GM21526 (cell line): ENCODE measurements around the gene HLA-DMA.

ENCODE experiments used
- ATAC-seq: cut with Tn5 transposase; IDR thresholded peaks from one replicate; pipeline ENCODE4 v1.9.1; 2021; ENCODE audit warnings: moderate library complexity; ENCODE audit not compliant: unreplicated experiment, low FRiP score

The HLA-DMA gene

GRCh38 chr6:32952817-32953739 lies at the start of gene HLA-DMA:
TSS of gene HLA-DMA (minus strand) at chr6:32953097. CDS start at chr6:32953036, 61 bp downstream.
- ATAC-seq, result peak; percentile 68

GRCh38 chr6:33001685-33002084 lies 48.8 kb upstream of the HLA-DMA start:
- no peak for ATAC-seq

GRCh38 chr6:33000055-33000454 lies 47.2 kb upstream of the HLA-DMA start:
- ATAC-seq, result no peak

- ATAC-seq, result no peak
Observed at GRCh38 chr6:32995448-32995847, 42.6 kb upstream of the HLA-DMA start.

- ATAC-seq, result no peak
Observed at GRCh38 chr6:32993363-32993973, 40.6 kb upstream of the HLA-DMA start.

DNA sequence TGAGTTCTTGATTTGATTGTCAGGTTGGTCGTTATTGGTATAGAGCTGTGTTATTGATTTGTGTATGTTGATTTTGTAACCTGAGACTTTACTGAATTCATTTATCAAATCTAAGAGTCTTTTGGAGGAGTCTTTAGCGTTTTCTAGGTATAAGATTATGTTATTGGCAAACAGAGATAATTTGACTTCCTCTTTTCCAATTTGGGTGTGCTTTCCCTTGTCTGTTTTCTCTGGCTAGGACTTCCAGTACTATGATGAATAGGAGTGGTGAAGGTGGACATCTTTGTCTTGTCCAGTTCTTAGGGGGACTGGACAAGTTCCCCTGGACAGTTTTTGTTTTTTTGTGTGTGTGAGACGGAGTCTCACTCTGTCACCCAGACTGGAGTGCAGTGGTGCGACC lies 39.1 kb upstream of the HLA-DMA start:
- ATAC-seq, result no peak

- ATAC-seq, result no peak
Observed at GRCh38 chr6:32989368-32989767, 36.5 kb upstream of the HLA-DMA start.

- ATAC-seq, result no peak
Observed at GRCh38 chr6:32984622-32985389, 31.9 kb upstream of the HLA-DMA start.

GRCh38 chr6:32983964-32984621 lies 31.2 kb upstream of the HLA-DMA start:
- no peak for ATAC-seq

GRCh38 chr6:32983493-32983848 lies 30.6 kb upstream of the HLA-DMA start:
- no peak for ATAC-seq

DNA sequence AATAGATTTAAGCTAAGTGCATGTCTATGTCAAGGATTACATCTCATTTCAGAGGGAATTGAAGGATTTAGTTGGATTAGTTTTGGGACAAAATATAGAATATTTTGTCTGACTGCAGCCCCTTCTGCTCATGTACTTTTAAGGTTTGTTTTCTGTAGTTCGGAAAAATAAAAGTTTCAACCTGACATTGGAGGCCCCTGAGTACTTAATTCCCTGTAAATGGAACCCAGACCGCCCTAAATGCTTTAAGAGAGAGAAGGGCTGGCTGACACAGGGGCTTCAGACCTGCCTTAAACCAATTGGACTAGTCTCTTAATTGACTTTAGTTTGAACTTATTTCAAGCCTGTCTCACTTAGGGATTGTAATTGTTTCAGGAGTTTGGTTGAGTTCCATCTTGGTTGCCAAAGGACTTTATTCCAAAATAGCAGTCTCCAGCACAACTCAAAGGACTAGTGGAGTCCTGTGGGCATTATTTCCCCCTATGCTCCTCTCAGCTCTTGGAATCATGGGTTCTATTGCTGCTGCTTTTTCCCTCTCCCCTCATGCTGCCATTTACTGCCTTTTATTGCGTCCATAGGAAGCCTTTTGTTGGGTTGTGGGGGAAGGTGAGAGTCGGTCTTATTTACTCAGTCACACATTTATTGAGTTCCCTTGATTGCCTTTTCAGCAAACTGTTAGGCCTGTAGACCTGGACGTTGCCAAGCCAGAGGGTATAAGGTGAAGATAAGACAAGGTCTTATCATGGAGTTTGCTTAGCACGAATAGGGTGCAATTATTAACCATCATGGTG lies 30.0 kb upstream of the HLA-DMA start:
- ATAC-seq, result no peak

DNA sequence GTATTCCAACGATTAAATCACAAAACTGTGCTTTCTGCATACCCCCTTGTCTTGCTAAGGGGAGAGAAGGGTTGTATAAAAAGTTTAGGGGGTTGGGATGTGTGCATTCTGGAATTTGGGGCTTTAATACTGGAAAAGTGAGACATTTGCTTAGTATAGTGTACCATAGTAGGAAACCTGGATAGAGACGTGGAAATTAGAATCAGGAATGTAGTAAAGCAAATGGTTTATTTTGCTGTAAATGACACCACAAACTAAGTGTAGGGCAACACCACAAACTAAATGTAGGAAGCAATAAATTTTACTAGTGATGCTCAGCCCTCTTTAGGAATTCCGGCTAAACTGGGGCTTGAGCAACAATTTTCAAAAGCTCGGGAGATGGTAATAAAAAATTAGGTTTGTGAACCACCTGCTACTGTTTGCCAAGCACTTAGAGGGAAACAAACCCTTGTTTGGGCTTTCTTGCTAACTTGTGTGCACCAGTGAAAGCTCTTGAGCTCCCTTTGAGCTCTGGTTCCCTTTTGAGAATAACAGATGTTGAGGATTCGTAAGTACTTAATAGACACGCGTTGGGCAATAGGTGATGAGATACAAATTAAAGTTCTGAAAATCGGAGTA lies 29.3 kb upstream of the HLA-DMA start:
- ATAC-seq, result no peak

- no peak for ATAC-seq
Observed at GRCh38 chr6:32980488-32981038, 27.7 kb upstream of the HLA-DMA start.

DNA sequence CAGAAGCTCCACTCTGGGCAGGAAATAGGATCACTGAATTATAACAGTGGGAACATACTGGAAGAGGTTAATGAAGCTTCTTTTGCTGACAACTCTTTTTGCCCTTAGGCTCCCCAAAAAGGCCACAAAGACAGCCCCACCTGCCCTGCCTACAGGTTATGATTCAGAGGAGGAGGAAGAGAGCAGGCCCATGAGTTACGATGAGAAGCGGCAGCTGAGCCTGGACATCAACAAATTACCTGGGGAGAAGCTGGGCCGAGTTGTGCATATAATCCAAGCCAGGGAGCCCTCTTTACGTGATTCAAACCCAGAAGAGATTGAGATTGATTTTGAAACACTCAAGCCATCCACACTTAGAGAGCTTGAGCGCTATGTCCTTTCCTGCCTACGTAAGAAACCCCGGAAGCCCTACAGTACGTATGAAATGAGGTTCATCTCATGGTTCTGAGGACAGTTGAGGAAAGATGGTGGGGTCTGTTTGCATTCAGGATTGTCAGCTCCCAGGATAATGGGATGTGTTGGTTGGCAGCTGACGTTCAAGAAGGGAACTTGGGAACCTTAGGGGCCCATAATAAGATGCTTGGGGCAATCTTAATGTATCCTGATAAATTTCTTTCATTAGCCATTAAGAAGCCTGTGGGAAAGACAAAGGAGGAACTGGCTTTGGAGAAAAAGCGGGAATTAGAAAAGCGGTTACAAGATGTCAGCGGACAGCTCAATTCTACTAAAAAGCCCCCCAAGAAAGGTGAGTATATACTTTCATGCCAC lies 27.0 kb upstream of the HLA-DMA start:
- no peak for ATAC-seq

GRCh38 chr6:32977953-32978324 lies 25.0 kb upstream of the HLA-DMA start:
- no peak for ATAC-seq

- ATAC-seq, result no peak
Observed at GRCh38 chr6:32977272-32977952, 24.5 kb upstream of the HLA-DMA start.

DNA sequence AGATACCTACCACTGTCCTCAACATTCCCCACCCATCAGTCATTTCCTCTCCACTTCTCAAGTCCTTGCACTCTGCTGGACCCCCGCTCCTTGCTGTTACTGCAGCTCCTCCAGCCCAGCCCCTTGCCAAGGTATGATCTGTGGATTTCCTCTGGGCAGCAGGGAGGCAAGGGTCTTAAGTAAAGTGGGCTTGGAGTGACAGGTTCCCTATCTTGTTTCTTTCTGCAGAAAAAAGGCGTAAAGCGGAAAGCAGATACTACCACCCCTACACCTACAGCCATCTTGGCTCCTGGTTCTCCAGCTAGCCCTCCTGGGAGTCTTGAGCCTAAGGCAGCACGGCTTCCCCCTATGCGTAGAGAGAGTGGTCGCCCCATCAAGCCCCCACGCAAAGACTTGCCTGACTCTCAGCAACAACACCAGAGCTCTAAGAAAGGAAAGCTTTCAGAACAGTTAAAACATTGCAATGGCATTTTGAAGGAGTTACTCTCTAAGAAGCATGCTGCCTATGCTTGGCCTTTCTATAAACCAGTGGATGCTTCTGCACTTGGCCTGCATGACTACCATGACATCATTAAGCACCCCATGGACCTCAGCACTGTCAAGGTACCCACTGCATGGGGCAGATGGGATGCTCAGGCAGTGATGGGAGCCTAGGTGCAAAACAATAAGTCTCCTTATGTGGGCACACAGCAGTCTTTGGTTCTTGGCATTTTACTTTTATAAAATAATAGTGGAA lies 23.6 kb upstream of the HLA-DMA start:
- ATAC-seq, result no peak
